HG02870 (cell line): Measurements from ENCODE around the gene NAT14.
"Not testable (repeated sequence)": the region's sequence is repeated elsewhere in the genome, so short reads cannot be mapped to it uniquely, and the experiment has no call there.

ENCODE experiments used
- ATAC-seq: cut with Tn5 transposase; IDR thresholded peaks from one replicate; pipeline ENCODE4 v1.9.1; 2021; ENCODE audit warnings: mild to moderate bottlenecking, moderate library complexity; ENCODE audit not compliant: unreplicated experiment

The NAT14 gene

GRCh38 chr19:55530996-55531395 is 46.0 kb downstream of the NAT14 start:
- ATAC-seq = no peak

- not testable (repeated sequence) for ATAC-seq
These were observed 49.3 kb downstream of the NAT14 start for GRCh38 chr19:55534280-55534679.

- ATAC-seq = no peak
These were observed 50.4 kb downstream of the NAT14 start for GRCh38 chr19:55535173-55535964.

- no peak for ATAC-seq
These were observed 51.0 kb downstream of the NAT14 start for GRCh38 chr19:55535965-55536350.

GRCh38 chr19:55536366-55536765 is 51.4 kb downstream of the NAT14 start:
- ATAC-seq = no peak
